Dermis lymphatic vessel endothelial cell (primary cell): Measurements from ENCODE around the gene OR4F16. TPM values are rescaled to one million over a fixed set of nuclear protein-coding genes. Genes with fewer than 3 reads are reported as not detected.

ENCODE experiments used
- total RNA-seq: library from RNA; depleted of rRNA; stranded (reverse); fragments of >200 nt; gene quantifications from 2 replicates; pipeline ENCODE4 v1.2.1, GENCODE V29; 2014

OR4F16 gene
- total RNA-seq: not detected in 2 replicates

GRCh38 chr1:686554-686953 lies at the start of gene OR4F16:
TSS of gene OR4F16 (minus strand) at chr1:686654. CDS start at chr1:686654, 0 bp downstream.

Other genes with a start within 250 kb of the OR4F16 start
- gene OR4F29, start 235.0 kb downstream of the OR4F16 start, total RNA-seq: not detected in 2 replicates
- 0.17 and 0.22 TPM in 2 replicates for gene SAMD11, start 237.3 kb upstream of the OR4F16 start, total RNA-seq